ENCODE measurements around the gene CDC14A.

The CDC14A gene

DNA sequence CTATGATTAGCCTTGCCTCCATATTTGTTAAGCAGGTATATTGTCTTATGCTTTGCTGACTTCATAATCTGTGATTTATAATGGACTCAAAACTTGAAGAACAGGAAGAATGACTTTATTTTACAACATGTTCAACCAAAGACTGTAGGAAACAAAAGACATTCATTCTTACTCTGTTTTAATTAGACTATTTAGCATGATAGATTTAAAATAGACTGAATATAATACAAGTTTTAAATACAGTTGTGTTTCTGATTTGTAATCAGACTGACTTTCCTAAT, 63.1 kb downstream of the CDC14A start:
- no peak for TF ChIP-seq MAX (IDR thresholded peaks at IDR 0.05)
- TF ChIP-seq TAF1 (IDR thresholded peaks at IDR 0.05; ENCODE audit: low read depth): no peak
- no peak for TF ChIP-seq CEBPB (IDR thresholded peaks at IDR 0.05)
- TF ChIP-seq USF1 (IDR thresholded peaks at IDR 0.05): no peak
- TF ChIP-seq ZBTB7A (IDR thresholded peaks at IDR 0.05; ENCODE audit: low read depth): no peak
- TF ChIP-seq YY1 (IDR thresholded peaks at IDR 0.05; ENCODE audit: low read depth): no peak
- TF ChIP-seq EP300 (IDR thresholded peaks at IDR 0.05; ENCODE audit: borderline replicate concordance): no peak
- TF ChIP-seq CREB1 (IDR thresholded peaks at IDR 0.05; ENCODE audit: low read depth): no peak
- no peak for TF ChIP-seq TCF12 (IDR thresholded peaks at IDR 0.05; ENCODE audit: low read depth)
- TF ChIP-seq EGR1 (IDR thresholded peaks at IDR 0.05): no peak
- no peak for TF ChIP-seq NFIC (IDR thresholded peaks at IDR 0.05)
- no peak for TF ChIP-seq TEAD4 (IDR thresholded peaks at IDR 0.05)
- no peak for TF ChIP-seq FOXM1 (IDR thresholded peaks at IDR 0.05; ENCODE audit: borderline replicate concordance, low read depth)
- TF ChIP-seq, protein P1, sequence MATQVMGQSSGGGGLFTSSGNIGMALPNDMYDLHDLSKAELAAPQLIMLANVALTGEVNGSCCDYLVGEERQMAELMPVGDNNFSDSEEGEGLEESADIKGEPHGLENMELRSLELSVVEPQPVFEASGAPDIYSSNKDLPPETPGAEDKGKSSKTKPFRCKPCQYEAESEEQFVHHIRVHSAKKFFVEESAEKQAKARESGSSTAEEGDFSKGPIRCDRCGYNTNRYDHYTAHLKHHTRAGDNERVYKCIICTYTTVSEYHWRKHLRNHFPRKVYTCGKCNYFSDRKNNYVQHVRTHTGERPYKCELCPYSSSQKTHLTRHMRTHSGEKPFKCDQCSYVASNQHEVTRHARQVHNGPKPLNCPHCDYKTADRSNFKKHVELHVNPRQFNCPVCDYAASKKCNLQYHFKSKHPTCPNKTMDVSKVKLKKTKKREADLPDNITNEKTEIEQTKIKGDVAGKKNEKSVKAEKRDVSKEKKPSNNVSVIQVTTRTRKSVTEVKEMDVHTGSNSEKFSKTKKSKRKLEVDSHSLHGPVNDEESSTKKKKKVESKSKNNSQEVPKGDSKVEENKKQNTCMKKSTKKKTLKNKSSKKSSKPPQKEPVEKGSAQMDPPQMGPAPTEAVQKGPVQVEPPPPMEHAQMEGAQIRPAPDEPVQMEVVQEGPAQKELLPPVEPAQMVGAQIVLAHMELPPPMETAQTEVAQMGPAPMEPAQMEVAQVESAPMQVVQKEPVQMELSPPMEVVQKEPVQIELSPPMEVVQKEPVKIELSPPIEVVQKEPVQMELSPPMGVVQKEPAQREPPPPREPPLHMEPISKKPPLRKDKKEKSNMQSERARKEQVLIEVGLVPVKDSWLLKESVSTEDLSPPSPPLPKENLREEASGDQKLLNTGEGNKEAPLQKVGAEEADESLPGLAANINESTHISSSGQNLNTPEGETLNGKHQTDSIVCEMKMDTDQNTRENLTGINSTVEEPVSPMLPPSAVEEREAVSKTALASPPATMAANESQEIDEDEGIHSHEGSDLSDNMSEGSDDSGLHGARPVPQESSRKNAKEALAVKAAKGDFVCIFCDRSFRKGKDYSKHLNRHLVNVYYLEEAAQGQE (IDR thresholded peaks at IDR 0.05; ENCODE audit: low read depth): no peak
- no peak for TF ChIP-seq RAD21 (IDR thresholded peaks at IDR 0.05; ENCODE audit: low read depth)

DNA sequence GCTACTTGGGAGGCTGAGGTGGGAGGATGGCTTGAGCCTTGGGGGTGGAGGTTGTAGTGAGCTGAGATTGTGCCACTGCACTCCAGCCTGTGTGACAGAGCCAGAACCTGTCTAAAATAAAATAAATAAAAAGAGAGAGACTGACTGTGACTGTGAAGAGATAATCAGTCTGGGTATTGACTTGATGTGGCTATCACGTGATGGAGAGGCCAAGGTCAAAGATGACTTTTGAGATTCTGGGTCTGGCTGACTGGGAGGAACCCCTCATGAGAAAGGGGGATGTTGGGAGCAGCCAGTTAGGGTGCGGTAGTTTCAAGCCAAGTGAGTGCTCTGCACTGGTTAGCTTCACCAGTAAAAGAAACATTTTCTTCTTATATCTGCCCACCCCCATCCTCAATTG, 66.8 kb downstream of the CDC14A start:
- no peak for TF ChIP-seq FOXM1 (IDR thresholded peaks at IDR 0.05; ENCODE audit: borderline replicate concordance, low read depth)

DNA sequence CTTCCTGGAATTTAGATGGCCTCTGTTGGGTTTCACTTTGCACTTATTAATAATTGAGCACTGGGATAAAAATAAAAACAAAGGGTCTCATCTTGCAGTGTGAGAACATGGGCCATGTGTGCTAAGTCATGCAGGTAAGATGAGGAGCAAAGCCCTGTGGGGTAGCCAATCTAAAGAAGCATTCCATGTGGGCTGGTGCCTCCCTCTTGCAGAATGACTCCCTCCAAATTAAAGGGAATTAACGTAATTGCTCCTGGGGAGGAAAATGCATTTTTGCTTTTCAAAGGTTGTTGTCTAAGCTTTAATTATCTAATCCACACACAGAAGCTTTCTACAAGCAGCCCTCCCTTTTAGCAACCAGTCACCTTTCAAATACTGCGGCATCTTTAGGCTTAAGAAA, 69.8 kb downstream of the CDC14A start:
- TF ChIP-seq TAF1 (IDR thresholded peaks at IDR 0.05; ENCODE audit: low read depth) (no peak), CREB1 (IDR thresholded peaks at IDR 0.05; ENCODE audit: low read depth) (no peak), CEBPB (IDR thresholded peaks at IDR 0.05) (no peak)

DNA sequence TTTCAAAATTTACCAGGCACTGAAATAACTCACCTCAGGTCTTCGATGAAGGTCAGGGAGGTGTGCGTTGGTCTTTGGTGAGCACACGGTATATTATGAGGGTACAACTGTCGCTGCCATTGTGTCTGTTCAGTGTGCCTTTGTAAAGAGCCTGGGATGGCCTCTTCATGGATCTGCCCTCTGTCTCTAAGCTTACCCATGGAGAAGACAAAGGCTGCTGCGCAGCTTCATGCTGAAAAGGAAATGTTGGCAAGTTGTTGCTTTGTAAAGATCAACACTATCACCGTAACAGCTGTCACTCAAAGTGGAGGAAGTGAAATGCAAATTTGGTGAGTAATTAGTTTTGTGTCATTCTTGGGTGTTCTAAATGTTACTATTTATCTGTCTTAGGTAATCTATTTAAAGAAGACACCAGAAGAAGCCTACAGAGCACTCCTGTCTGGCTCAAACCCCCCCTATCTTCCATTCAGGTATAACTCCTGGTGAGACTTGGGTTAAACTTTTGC, 71.6 kb downstream of the CDC14A start:
- TF ChIP-seq TAF1 (IDR thresholded peaks at IDR 0.05; ENCODE audit: low read depth): no peak
- TF ChIP-seq MAX (IDR thresholded peaks at IDR 0.05): no peak
- no peak for TF ChIP-seq CREB1 (IDR thresholded peaks at IDR 0.05; ENCODE audit: low read depth)
- no peak for TF ChIP-seq RAD21 (IDR thresholded peaks at IDR 0.05; ENCODE audit: low read depth)
- no peak for TF ChIP-seq NFIC (IDR thresholded peaks at IDR 0.05)
- TF ChIP-seq FOXM1 (IDR thresholded peaks at IDR 0.05; ENCODE audit: borderline replicate concordance, low read depth): no peak
- no peak for TF ChIP-seq TCF12 (IDR thresholded peaks at IDR 0.05; ENCODE audit: low read depth)
- TF ChIP-seq USF1 (IDR thresholded peaks at IDR 0.05): no peak
- TF ChIP-seq CEBPB (IDR thresholded peaks at IDR 0.05): no peak
- TF ChIP-seq EGR1 (IDR thresholded peaks at IDR 0.05): no peak
- TF ChIP-seq YY1 (IDR thresholded peaks at IDR 0.05; ENCODE audit: low read depth): no peak
- TF ChIP-seq TEAD4 (IDR thresholded peaks at IDR 0.05): no peak
- no peak for TF ChIP-seq ZBTB7A (IDR thresholded peaks at IDR 0.05; ENCODE audit: low read depth)
- no peak for TF ChIP-seq EP300 (IDR thresholded peaks at IDR 0.05; ENCODE audit: borderline replicate concordance)
- TF ChIP-seq, protein P1 (IDR thresholded peaks at IDR 0.05; ENCODE audit: low read depth): no peak

GRCh38 chr1:100428160-100428559, 75.9 kb downstream of the CDC14A start:
- TF ChIP-seq TAF1 (IDR thresholded peaks at IDR 0.05; ENCODE audit: low read depth): no peak
- no peak for TF ChIP-seq RAD21 (IDR thresholded peaks at IDR 0.05; ENCODE audit: low read depth)
- TF ChIP-seq TCF12 (IDR thresholded peaks at IDR 0.05; ENCODE audit: low read depth): no peak
- no peak for TF ChIP-seq ZBTB7A (IDR thresholded peaks at IDR 0.05; ENCODE audit: low read depth)
- TF ChIP-seq NFIC (IDR thresholded peaks at IDR 0.05): no peak
- TF ChIP-seq EGR1 (IDR thresholded peaks at IDR 0.05): no peak

DNA sequence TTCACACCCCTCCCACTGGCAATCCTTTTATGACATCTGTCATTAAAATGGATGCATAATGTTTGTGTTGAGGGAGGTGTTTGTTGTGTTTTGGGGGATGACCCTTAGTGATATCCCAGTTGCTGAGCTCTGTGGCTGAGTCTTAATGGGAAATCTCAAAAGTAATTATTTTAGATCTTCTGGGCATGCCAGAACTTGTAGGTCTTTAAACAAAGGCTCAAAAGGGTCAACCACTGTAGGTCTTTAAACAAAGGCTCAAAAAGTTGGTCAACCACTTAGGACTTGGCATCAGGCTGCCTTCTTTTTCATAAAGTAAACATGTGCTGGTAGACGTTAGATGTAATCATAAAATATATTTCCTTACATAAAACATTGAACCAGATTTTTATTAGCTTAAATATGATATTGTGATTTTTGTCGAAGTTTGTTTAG, 78.0 kb downstream of the CDC14A start:
- no peak for TF ChIP-seq EP300 (IDR thresholded peaks at IDR 0.05; ENCODE audit: borderline replicate concordance)
- TF ChIP-seq TEAD4 (IDR thresholded peaks at IDR 0.05): no peak
- no peak for TF ChIP-seq RAD21 (IDR thresholded peaks at IDR 0.05; ENCODE audit: low read depth)
- no peak for TF ChIP-seq CREB1 (IDR thresholded peaks at IDR 0.05; ENCODE audit: low read depth)
- TF ChIP-seq YY1 (IDR thresholded peaks at IDR 0.05; ENCODE audit: low read depth): no peak

DNA sequence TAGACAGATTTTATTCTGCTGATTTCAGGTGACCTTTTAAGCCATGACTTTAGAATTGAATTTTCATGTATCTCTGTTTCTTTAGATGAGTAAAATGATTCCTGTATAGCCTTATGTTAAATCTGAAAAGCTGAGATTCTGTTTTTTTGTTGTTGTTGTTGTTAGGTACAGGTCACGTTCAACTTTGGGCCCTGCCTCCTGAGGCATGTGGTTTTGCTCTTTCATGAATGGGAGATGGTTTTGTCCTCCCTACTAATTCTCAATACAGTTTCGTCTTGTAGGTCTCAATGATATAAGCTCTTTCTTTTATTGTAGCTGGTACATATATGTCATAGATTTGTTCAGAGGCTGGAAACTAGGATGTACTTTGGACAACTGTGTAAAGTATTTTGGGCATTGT, 79.6 kb downstream of the CDC14A start:
- TF ChIP-seq TCF12 (IDR thresholded peaks at IDR 0.05; ENCODE audit: low read depth): no peak
- TF ChIP-seq, protein P1 (IDR thresholded peaks at IDR 0.05; ENCODE audit: low read depth): no peak
- no peak for TF ChIP-seq TEAD4 (IDR thresholded peaks at IDR 0.05)
- TF ChIP-seq FOXM1 (IDR thresholded peaks at IDR 0.05; ENCODE audit: borderline replicate concordance, low read depth): no peak
- TF ChIP-seq MAX (IDR thresholded peaks at IDR 0.05): no peak
- no peak for TF ChIP-seq EGR1 (IDR thresholded peaks at IDR 0.05)
- TF ChIP-seq ZBTB7A (IDR thresholded peaks at IDR 0.05; ENCODE audit: low read depth): no peak
- no peak for TF ChIP-seq NFIC (IDR thresholded peaks at IDR 0.05)
- no peak for TF ChIP-seq YY1 (IDR thresholded peaks at IDR 0.05; ENCODE audit: low read depth)
- TF ChIP-seq CEBPB (IDR thresholded peaks at IDR 0.05): no peak
